T-helper 1 cell treated with Interleukin-12 subunit alpha and Interleukin-12 subunit beta and Interleukin-4 antibody, amounts not matched to agents 30 ng/mL and 1 ng/mL, for 36 hours (primary cell): Measurements from ENCODE around the gene ARMC2. TPM values are rescaled to one million over a fixed set of nuclear protein-coding genes. Genes with fewer than 3 reads are reported as not detected.

Source experiments
- intact Hi-C: fragments of 100-400 bp; cut with micrococcal nuclease; formaldehyde crosslinking; loops from one replicate; pipeline ENCODE4 v1.15.1; 2024
- total RNA-seq: library from RNA; stranded (reverse); gene quantifications from 2 replicates; pipeline ENCODE4 v1.2.3, GENCODE V29; 2022

Gene ARMC2
- total RNA-seq, 1 donor from 2014 or later: 6.1 TPM

DNA sequence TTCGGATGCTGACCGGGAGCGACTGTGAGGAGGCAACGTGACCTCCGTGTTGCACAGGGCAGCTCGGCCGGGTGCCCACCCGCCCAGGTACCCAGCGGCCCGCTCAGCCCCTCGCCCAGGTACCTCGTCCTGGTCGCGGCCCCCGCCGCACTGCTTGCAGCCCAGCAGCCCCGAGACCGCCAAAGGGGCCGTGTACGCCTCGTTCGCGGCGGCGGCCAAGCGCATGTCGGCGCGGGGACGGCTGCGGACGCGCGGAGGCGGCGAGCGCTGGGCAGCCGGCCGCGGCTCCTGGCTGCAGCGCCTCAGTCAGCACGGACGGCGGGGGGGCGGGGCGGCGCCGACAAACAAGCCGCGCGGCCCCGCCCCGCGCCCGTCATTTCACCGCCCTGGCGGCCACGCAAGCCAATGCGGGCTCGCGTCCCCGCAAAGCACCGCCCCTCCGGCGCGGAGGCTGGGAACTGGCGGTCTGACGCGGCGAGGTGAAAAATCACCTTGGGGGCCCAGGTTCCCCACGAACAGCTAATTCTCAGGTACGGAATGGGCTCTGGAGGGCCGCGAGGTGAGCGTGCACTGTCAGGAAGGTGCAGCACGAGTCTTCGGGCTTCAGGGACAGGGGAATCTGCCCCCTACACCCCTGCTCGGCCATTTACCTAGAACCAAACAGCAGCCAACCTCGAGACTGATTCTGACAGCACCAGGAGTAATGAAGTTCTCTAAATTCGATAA, 161.2 kb downstream of the ARMC2 start:
- intact Hi-C loops: loop anchor here (1.0 to 10.0 kb wide), 16 partner anchors 49 to 1187 kb away; partner anchors contain the start of genes AK9, CDC40, FIG4 and PPIL6

DNA sequence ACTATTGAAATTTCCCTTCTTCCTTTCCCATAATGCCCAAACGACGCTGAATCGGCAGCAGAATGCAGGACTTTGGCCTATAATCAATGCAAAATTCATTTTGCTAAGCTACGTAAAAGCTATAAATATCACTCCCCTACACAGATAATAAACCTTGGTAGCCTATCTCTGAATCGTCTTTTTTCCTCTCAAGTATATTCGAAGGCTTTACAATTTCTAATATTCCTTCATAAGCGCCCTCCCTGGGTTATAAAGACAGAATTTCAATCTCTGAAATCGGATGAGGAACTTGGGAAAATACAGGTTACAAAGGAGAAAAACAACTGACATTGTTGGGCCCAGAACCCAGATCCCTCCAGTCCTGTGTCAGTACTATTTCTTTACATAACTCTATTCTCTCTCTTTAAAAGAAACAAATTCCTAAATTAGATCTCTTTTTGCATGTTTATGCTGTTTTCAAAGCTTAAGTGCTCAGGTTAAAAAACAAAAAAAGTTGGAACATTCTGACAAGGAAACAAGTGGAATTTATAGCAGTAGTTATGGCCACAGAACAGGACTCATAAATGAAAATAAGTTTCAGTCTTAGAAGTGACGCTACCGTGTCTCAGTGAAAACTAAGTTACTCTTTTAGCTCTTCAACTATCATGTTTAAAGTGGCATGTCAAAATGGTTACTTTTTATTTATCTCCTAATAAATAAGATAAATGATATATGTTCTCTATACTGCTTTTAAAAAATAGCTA, 161.9 kb downstream of the ARMC2 start:
- intact Hi-C loops: loop anchor here (1.0 to 10.0 kb wide), 20 partner anchors 49 to 1553 kb away; partner anchors contain the start of genes AK9, ARMC2, CDC40 and FIG4

DNA sequence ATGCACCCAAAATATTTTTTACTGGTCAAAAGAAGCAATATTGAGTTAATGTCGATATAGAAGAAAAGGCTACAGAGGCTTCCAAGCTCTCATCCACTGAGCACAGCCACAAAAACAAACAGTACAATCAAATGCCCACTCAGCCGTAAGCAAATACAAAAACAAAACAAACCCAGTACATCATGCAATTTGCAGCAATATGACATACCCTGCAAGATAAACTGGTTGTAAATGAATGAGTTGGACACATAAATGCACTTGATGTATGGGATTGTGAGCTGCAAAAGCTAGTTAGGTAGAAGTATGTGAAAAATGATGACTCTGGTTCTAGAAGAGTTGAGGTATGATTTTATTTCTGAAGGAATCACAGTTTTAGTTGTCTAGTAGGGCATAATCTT, 162.5 kb downstream of the ARMC2 start:
- intact Hi-C loops: loop anchor here (1.0 to 5.0 kb wide), 4 partner anchors 84 to 1553 kb away; partner anchors contain the start of genes ARMC2, OSTM1, PDSS2 and SESN1

DNA sequence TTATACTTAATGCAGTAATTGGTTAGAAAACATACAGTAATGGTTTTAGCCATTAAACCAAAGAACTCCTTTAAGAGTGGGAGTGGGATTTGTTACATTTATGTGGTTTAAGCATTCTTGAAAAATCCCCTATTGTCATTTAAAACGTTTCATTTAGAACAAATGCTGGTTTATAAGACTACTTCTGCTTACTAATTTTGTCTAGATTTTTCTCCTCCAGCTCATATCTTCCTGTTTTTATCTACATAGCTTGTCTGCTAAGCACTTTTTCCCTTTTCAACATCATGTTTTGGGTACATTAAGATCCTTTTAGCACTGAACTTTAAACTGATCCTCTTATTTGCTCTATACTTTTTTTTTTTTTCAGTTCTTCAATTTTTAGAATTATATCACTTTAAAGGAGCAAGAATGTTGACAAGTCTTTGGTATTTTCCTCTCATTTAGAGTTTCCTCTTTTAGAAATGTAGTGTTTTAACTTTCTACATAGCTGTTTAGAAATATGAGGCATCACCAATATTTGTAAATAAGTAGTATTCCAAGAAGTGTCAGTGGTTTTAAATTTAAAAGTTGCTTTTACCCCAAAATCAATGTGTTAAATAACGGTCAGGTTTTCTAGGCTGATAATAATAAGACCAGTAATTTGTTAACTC, 165.6 kb downstream of the ARMC2 start:
- intact Hi-C loops: loop anchor here (2.0 to 5.0 kb wide), 2 partner anchors 13 to 1556 kb away; partner anchors contain the start of gene PDSS2

DNA sequence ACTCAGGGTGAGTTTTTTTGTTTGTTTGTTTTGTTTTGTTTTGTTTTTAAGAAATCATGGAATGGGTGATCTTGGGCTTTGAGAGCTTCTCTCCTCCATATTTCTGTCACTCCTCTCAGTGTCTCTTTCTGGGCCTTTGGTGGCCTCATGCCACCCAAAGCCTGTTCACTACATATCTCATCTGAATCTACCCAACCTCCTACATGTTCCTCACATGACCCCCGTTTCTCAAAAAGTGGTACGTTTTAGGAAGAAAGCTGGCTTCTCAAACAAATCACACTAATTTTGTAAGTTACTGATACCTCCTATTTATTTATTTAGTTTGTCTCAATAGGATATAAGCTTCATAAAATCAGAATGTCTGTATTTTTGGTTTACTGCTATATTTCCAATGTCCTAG, 166.4 kb downstream of the ARMC2 start:
- intact Hi-C loops: loop anchor here (2.0 to 5.0 kb wide), 2 partner anchors 14 to 1557 kb away; partner anchors contain the start of gene PDSS2

DNA sequence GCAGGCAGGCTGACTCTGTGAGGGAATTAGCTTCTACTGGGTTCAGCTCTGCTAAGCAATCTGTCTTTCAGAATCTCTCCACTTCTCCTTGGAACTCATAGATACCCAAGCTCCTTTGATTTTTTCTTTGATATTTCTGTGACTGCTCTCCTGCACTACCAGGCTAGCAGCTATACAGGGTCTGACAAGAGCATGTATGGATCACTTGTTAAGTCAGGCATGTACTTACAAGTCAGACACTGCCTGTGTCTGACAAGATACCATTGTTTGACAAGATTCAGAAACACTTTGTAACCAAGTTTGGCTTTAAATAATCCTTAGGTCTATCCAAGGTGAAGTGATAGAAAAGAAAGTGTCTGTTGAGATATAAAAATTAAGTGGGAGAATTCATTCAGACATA, 167.0 kb downstream of the ARMC2 start:
- intact Hi-C loops: loop anchor here (2.0 kb wide), 1 partner anchor 14 kb away; no protein-coding TSS in a partner anchor

DNA sequence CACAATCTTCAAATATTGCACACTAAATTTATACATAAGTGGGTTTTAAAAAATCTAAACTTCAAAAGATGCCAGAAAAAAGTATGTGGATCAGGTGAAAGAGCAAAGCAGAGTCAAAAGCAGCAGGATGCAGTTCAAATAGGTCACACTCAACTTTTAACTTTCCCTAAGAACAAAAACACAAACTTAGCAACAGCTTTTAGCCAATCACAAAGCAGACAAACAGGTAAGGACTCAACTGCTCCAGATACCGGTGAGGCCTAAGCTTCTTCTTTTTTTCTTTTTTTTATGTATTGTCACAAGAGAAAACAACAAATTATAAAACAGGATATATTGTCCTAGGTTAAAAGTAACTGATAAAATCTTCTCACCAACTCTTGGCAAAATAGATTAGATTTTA, 171.7 kb downstream of the ARMC2 start:
- intact Hi-C loops: no loop called here

DNA sequence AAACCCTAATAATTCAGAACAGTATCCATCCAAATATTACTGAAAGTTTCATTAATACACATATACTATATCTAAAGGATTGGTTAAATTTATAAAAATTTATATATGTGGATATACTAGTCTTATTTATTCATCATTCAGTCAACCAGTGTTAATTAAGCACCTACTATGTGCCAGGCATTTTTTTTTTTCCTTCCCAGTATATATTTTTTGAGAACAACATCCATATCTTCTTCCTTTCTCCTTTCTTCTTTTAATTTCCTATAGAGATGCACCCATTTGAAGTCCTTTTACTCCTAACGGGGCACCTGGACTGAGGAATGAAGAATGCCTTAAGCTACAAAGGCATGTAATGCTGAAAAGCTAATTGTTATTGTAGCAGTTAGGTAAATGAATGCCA, 173.6 kb downstream of the ARMC2 start:
- intact Hi-C loops: no loop called here

DNA sequence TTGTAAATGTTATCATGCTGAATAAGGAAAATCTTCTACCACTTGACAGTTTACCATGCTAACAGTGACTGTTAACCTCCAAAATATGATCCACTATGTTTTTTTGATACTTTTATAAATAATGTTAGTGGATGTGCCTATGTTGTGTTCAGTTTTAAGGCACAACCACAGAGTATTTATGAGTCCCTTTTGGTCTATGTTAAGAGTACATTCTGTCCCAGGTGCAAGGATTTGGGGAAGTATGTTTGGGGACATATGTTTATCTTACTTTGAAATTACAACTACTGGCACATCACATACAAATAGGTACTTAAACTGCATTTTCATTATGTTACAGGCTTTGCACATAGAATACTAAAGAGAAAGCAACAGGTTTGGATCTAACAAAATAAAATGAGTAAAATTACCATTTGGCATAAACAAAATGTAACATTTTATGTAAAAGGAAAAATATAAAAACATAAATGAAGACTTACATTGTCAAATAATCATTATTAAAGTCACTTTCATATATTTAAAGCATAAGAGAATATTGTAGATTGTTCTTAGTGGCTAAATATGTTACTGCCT, 175.2 kb downstream of the ARMC2 start:
- intact Hi-C loops: no loop called here

Other genes starting within 250 kb of the ARMC2 start
- 19.0 and 20.0 TPM in 2 replicates for gene SESN1, start 246.4 kb downstream of the ARMC2 start, total RNA-seq
- gene CEP57L1, start 247.1 kb downstream of the ARMC2 start, total RNA-seq: 14.5 and 15.8 TPM in 2 replicates